Epidermal melanocyte (primary cell): ENCODE results near the gene EVX2.
A peak's percentile ranks its signal among the peaks of the same experiment; 100 is the strongest.

Source experiments
- DNase-seq: peaks from one replicate; pipeline ENCODE4 v3.0.0; 2011; ENCODE audit warnings: low spot score; ENCODE audit not compliant: insufficient read length

Gene EVX2

DNA sequence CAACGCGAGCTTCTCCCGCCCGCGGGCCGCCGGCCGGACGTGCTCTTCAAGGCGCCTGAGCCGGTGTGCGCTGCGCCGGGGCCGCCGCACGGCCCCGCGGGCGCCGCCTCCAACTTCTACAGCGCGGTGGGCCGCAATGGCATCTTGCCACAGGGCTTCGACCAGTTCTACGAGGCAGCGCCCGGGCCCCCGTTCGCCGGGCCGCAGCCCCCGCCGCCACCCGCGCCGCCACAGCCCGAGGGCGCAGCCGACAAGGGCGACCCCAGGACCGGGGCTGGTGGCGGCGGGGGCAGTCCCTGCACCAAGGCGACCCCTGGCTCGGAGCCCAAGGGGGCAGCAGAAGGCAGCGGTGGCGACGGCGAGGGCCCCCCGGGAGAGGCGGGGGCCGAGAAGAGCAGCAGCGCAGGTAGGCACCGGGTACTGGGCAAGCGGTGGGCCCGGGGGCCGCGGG is 24.0 kb upstream of the EVX2 start:
- DNase-seq = no peak

DNA sequence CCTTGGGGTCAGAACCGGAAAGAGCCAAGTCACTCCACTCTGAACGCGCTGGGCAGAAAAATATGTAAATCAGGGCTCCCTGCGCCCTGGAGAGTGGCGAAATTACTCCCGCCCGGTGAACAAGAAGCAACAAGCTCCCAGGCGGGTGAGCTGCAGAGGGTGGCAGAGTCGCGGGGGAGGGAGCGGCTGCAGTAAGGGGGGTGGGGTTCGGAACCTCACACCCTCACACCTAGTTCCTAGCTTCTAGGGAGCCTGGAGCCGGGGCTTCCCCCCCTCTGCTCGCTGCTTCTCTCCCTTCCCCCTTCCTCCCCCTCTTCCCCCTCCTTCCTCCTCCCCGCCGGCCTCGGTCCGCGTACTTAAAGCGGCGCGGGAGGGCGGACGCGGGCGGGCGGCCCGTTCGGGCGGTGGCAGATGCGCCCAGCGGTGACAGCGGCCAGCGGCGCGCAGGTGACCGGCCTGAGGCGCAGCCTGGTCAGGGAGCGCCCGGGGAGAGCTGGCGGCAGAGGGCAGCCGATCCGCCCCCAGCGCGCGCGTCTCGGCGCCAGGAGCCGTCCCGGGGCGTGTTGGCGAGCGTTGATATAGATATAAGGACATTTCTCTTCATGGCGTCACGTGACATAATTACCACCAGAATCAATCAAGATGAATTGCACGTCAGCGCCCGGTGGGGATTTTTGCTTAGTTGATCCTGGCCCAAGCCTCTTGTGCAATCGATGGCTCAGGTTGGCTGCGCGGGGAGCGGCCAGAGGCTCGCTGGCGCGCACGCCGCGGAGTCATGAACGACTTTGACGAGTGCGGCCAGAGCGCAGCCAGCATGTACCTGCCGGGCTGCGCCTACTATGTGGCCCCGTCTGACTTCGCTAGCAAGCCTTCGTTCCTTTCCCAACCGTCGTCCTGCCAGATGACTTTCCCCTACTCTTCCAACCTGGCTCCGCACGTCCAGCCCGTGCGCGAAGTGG is 23.1 kb upstream of the EVX2 start, which contains the start of gene HOXD11:
Gene HOXD11 (plus strand): TSS at position 700 of the 959 bp plus-strand sequence. CDS start 76 bp downstream, at position 776.
- no peak for DNase-seq

DNA sequence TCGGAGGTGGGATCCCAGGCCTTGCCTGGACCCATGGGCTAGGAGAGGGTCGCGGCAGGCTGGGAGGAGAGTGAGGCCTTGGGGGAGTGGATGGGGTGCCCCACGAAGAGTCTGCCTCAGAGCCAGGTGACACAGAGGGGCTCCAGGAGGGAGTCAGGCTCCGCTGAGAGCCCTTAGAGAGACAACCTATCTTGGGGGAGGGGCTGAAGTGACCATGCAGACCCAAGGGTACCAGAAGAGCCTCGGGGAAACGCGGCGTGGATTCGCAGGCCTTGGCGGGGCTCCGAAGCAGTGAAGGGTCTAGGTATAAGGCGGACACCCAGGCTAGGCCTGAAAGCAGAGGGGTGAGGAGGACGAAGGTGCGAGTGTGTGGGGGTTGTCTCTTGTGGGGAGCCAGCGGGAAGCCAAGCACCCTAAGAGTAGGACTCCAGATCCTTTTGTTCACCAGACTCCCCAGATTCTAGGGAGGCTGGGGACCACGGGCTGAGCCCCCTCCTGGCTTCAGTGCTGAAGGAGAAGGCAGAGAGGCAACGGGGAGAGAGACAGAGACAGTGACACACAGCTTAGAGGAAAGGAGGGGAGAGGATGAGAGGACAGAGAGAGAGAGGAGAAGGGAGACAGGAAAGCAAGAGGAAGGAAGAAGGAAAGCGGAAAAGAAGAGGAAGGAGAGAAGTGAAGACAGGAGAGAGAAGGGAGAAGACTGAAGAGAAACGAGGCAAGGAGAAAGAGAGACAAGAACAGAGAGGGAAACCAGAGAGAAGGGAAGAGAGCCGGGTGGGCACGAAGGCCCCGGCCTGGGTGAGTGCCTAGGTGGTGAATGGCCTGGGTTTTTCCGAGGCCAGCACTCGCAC is 22.2 kb upstream of the EVX2 start:
- DNase-seq = no peak

DNA sequence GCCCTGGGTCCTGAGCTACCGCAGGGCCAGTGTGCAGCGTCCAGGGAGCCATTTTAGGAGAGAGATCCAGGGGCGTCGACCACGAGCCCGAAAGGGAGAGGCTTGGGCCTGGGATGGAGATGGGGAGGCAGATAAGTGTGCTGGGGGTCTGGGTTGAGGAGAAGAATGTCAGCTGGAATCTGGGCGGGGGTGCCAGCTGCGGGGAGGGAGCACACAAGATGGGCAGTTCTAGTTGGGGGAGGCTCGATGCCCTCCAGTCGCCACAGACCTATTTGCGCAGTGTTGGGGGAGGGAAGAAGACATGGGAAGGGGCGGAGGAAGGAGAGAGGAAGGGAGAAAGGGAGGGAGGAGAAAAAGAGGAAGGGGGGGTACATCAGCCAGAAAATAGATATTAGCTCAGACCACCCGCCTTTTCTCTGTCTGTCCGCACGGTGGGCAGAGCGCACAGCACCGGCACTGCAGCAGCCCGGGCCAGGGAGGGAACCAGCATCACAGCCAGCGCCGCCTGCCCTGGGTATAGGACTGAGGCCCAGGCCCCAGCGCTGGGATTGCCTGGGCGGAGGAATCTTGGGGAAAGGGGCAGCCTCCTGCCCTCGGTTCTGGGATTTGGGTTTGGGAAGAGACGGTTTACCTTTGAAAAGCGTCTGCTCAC is 21.4 kb upstream of the EVX2 start:
- no peak for DNase-seq

DNA sequence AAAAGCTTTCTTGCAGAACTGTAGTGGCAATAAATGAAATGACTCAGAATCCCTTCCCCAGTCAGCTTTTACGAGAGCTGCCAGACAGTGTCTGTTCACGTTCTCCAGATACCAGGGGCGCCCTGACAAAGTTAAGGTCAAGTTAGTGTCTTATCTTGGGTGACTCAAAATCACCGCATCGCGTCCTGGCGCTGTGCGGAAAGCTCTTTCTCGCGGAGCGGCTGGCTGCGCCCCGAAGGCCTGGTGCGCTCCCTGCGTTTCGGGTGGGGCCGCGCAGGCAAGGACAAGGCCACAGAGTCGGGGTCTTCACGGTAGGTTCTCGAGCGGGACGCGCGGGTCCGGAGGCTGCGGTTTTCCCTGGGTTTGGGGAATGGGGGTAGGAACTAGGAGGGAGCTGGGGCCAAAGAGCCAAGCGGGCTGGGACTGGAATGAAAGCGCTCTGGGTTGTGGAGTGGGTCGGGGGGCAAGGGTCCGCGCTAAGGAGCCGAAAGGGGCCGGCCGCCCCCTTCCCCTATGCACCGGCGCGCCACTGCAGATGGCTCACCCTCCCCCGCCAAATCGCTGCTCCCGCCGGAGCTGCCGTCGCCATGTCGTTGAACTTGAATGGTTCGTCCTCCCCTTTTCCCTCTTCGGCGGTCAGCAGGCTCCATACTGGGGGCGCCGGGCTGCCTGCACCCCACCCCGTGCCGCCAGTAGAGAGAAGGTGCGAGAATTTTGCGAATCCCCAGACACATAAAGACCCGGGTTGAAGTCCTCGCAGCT is 20.7 kb upstream of the EVX2 start:
- peak; percentile 71 for DNase-seq

DNA sequence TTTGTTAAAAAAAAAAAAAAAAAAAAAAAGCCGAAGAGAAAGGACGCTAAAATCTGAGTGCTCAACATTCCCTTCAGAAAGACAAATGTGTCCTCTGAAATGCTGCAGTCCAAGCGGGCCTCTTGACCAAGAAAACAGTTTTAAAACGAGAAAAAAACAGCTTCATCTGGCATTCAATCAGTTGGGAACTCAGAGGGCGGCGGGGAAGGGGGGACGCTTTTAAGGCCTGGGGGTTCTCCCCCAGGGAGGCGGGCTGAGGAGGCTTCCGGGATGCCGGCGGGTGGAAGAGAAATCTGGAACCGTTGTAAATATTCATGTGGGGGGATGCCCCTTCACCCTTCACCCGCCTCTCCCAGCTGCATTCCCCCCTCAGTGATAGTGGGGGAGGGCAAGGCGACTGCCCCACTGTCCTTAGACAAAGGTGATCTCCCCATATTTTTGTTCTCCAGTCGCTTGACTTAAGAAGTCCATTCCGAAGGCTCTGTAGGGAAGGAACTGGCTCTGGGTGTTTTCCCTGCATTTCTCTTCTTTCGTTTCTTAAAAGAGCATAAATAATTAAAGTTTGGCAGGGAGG is 20.1 kb upstream of the EVX2 start:
- DNase-seq = no peak

DNA sequence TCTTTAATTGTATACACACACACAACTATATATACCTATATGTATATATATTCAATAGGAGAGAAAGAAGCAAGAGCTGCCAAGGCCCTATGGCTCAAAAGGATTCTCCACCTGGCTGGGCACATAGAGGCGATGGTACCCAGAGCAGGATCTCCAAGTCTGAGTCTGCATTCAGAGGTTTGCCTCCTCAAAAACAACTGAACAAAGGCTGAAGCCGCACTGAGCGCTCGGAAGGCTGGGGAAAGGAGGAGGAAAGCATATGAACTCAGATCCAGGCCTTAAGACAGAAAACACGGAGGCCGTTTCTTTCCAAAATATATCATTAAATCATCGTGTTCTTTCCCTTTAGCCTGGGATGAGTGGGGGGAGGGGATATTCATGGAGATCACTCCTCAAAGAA is 19.4 kb upstream of the EVX2 start:
- no peak for DNase-seq

DNA sequence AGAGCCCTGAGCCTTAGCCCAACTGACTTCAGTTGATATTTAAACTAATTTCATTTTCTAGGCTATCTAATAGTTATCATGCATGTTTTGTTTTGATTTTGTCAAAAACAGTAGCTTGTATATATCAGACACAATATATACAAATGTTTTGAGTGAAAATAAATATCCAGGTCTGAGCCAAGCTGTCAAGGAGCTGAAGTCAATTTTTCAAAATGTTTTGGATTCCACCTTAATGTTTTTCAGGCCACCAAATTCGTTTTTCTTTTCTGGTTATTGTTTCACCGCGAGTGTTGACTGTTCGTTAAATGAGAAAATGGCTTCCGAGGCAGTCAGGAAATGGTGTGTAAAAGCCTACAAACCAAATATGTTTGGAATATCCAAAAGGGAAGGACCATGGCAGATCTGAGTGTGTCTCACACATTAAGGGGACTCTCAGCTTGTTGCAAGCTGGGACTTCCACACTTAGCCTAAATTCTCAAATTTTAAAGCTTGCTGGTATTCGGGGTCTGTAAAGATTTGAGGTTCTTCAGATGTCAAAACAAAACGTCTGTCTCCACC is 18.6 kb upstream of the EVX2 start:
- DNase-seq = no peak

DNA sequence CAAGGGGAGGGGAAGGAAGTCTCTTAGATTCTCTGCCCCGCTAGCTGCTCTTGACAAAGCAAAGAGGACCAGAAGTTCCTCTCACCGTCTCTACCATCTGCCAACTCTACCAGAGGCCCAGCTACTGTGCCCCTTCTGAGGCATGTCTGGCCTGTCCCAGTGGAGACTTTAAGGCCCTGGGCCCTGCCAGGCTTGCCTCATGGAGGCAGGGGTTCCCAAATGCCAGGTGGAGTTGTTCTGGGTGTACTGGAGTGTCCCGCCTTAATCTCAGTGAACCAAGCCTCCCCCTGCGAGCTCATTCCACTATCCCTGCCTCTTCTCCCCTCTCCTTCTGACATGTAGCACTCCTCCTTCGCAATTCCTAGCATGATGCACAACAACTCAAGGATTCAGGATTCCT is 18.1 kb upstream of the EVX2 start:
- no peak for DNase-seq

DNA sequence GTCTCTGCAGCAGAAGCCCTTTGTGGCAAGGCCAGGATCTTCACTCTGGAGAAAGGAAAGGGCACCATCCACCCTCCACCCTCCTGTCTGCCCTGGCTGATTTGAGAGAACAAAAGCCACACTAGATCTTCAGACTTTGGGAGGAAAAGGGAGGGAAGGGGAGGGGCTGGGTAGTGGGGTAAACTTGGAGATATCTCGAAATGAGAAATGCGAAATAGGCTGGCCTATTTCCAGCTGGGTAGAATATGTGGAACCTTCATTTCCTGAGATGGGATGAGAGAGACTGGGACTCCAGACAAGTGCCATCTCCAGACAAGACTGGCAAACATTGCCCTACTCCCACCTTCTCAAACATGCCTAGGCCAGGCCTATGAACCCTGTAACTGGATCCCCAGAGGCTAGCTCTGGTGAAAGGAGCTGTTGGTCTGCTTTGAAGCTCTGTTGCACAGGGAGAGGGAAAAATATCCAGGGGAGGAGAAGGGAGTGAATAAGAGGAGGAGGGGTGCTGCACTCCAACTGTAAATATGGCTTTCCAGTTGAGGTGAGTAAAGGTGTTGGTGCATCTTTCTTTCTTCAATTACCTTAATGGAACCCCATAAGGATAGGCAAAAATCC is 17.6 kb upstream of the EVX2 start:
- DNase-seq = no peak

DNA sequence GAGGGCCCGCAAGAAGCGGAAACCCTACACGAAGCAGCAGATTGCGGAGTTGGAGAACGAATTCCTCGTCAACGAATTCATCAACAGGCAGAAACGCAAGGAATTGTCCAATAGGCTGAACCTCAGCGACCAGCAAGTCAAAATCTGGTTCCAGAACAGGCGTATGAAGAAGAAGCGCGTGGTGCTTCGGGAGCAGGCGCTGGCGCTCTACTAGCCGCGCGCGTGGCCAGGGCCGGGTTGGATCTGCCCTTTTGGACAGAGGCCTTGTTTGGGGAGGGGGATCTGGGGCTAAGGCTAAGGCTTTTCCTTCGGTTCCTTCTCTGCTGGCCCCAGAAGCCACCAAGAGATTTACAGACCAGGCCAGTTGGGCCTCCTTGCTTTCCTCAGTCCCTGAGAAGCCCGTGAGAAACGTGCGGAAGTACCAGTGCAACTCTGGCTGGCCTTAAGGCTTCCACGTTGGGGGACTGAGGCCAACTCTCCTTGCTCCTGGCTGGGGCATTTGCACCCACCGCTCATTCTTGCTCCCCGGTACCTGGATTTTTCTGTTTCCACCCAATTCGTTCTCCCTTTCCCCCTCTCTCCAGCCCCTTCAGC is 16.9 kb upstream of the EVX2 start:
- no peak for DNase-seq

DNA sequence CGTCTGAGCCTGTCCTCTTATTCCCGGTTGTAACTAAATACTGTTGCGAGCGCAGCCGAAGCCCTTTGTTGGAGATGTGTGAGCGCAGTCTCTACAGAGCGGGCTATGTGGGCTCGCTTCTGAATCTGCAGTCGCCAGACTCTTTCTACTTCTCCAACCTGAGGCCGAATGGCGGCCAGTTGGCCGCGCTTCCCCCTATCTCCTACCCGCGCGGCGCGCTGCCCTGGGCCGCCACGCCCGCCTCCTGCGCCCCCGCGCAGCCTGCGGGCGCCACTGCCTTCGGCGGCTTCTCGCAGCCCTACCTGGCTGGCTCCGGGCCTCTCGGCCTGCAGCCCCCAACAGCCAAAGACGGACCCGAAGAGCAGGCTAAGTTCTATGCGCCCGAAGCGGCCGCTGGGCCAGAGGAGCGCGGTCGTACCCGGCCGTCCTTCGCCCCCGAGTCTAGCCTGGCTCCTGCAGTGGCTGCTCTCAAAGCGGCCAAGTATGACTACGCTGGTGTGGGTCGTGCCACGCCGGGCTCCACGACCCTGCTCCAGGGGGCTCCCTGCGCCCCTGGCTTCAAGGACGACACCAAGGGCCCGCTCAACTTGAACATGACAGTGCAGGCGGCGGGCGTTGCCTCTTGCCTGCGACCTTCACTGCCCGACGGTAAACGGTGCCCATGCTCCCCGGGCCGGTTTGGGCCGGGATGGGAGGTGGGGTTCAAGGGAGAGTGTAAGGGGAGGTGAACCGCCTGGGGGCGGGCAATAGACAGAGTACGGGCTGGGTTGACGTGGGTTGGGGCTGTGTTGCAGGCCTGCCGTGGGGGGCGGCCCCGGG is 16.2 kb upstream of the EVX2 start, which contains the start of gene HOXD12:
Gene HOXD12 (plus strand): TSS at position 68 of the 819 bp plus-strand sequence. CDS start 7 bp downstream, at position 75.
- DNase-seq = no peak

DNA sequence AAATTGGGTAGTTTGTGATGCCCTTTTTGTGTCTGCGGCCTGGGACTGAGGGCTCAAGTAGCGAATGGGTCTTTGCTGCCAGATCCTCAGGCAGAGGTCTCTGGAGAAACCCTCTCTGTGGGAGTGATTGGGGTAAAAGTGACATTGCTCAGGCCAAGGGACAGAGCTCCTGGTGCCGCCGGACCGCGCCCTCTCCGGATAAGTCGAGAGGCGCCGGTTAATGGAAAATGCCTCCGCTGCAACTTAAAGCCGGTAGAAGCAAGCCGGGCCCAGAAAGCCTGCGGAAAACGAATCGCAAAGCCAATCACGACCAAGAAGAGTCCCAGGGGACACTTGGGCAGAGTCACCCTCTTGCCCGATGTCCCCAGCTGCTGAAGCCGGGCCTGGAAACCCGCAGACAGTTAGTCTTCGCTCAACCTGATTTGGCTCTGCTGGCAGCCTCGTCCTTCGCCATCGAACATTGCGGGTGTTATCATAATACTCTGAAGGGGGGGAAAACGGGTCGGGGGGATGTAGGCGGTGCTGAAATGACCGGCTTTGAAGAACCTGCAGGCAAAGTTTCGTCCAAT is 15.5 kb upstream of the EVX2 start:
- no peak for DNase-seq

DNA sequence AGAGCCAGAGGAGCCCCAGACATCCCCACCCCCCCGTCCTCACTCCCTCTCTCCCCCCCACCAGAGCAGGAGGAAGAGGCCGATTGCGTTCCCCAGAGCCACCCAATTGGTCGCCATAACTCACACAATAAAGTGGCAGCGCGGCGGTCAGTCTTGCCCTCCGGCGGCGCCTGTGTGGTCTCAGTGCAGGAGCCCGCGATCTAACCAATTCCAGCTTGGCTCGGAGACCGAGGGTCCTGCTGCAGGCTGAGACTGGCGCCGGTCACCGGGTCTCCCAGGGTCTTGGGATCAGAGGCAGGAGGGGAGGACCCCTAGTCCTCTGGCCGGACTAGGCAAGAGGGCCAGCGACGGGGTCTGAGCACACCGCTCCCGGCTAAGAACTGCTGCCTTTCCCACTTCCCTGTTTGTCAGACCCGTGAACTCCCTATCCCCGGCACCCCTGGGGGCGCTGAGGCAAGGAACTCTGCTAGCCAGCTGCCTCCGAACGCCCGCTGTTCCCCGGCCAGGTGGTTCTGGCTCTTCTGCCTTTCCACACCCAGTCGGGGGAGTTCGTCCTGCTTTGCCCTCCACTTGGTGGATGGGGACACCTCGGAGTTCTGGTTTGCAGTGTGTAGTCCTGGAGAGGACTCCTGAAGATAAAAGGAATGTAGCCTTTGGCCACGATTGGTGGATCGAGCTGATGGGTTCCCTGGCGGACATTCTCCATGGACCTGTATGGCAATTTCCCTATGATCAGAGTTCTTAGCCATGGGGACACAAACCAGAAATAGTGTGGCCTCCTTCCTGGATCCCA is 14.8 kb upstream of the EVX2 start:
- DNase-seq = no peak

DNA sequence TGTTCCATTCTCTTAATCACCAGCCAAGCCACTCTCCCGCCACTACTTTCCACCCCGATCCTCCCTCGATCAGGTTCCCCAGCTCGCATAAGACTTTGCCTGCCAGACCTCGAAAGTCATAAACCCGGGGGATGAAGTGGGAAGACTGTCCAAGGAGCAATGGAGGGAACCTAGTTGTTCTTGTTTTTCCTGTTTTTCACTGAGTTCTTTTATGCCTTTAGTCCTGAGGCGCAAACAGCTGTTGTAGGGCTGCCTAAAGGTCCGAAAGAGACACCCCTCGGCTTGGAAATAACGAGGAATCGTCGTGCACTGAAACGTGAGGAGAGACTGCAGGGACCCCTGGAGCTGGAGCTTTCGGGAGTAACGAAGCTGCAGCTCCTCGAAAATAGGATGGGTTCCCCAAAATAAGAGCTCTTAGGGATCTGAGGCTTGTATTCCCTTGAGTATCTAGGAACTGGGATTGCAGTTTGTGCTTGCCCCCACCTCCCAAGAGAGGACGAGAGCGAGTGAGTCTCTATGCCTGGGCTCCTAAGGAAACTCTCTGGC is 14.1 kb upstream of the EVX2 start:
- no peak for DNase-seq

DNA sequence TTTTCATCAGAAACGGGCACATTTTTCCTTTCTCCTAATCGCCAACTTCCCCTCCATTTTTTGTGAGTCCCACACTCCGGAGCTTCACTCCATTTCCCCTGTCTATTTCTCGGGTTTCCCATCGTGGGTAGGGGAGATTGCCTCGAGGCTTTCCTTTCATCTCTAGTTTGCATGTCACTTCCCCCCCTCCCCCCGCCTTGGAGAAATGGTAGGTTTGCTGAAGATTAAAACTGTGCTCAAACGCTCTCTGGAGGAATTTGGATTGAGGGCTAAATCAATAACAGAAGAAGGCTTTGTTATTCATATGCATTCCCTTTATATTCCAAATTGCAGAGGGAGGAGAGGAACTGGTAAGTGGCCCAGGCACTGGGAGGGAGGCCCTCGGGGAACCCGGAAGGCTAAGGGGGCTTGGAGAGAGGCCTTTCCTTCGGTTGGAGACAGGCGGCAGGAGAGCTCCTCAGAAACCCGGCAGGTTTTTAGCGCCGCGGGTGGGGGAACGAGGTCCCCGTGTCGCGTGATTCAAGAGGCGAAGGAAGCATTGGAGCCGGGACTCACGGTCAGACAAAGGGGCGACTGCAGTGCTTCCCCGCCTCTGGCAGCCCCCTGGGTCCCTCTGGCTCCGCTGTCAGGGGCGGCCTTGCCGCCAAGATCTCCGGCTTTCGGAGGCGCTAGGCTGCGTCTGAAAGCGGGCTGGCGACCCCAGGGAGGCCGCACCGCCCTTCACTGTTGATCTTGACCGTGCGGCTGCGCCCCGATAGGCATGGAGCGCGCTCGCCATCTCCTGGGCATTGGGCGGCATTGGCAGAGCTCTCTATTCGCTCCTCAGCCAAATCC is 13.4 kb upstream of the EVX2 start:
- DNase-seq = peak; percentile 89
